Skeletal muscle tissue (tissue), 4 donors: ENCODE results near the gene PROM2. TPM values are rescaled to one million over a fixed set of nuclear protein-coding genes. Genes with fewer than 3 reads are reported as not detected.

ENCODE experiments used
- H3K27ac ChIP-seq: one replicate; pipeline ENCODE4 v1.7.0; 2013; ENCODE audit warnings: mild to moderate bottlenecking, low read depth, low read length, inconsistent platforms
- H3K27me3 ChIP-seq, 3 donors: one replicate each; pipeline ENCODE4 v1.7.0; 2013; ENCODE audit warnings: low read length in 3 of 3; ENCODE audit not compliant: control insufficient read depth in 3 of 3, insufficient read depth in 3 of 3
- H3K36me3 ChIP-seq, 3 donors: one replicate each; pipeline ENCODE4 v1.7.0; 2013; ENCODE audit warnings: low read length in 3 of 3; ENCODE audit not compliant: control insufficient read depth in 3 of 3, insufficient read depth in 3 of 3
- H3K4me1 ChIP-seq, 3 donors: one replicate each; pipeline ENCODE4 v1.7.0; 2013; ENCODE audit warnings: low read length in 3 of 3, mild to moderate bottlenecking in 3 of 3; ENCODE audit not compliant: control insufficient read depth in 3 of 3, insufficient read depth in 3 of 3
- H3K4me3 ChIP-seq, 3 donors: one replicate each; pipeline ENCODE4 v1.7.0; 2013; ENCODE audit warnings: low read length in 3 of 3
- H3K9ac ChIP-seq, 3 donors: one replicate each; pipeline ENCODE4 v1.7.0; 2013; ENCODE audit warnings: low read length in 3 of 3, mild to moderate bottlenecking in 3 of 3, moderate library complexity in 2 of 3, low read depth in 1 of 3
- H3K9me3 ChIP-seq, 3 donors: one replicate each; pipeline ENCODE4 v1.7.0; 2013; ENCODE audit warnings: low read length in 3 of 3; ENCODE audit not compliant: control insufficient read depth in 3 of 3
- total RNA-seq: library from RNA; depleted of rRNA; stranded (reverse); fragments of >200 nt; gene quantifications from one replicate; pipeline ENCODE4 v1.2.3, GENCODE V29; 2014
- donor health status: Osteomylitis.

The PROM2 gene
- total RNA-seq, 1 donor from 2014 or later = under 0.01 TPM

DNA sequence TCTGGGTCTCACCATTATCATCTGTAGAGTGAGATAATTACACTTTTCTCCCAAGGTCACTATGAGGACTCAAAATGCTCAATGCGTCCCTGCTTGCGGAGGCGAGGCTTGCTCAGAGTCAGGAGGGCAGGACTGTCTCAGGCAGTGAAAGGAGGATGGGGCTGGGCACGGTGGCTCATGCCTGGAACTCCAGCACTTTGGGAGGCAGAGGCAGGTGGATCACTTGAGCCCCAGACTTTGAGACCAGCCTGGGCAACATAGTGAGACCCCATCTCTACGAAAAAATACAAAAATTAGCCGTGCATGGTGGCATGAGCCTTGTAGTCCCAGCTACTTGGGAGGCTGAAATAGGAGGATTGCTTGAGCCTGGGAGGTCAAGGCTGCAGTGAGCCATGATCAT lies 21.1 kb downstream of the PROM2 start:
- no peak overlapping the region for H3K9ac ChIP-seq
- H3K36me3 ChIP-seq = no peaks in the 10 kb centered on the region
- no peak overlapping the region for H3K4me3 ChIP-seq
- H3K27ac ChIP-seq = no peak overlapping the region
- H3K27me3 ChIP-seq = peaks cover 26 to 37% (median 26%) of the 10 kb centered on the region in 3 donors
- no peaks in the 10 kb centered on the region for H3K4me1 ChIP-seq
- H3K9me3 ChIP-seq = peaks cover 0 to 4% (median 1%) of the 10 kb centered on the region in 3 donors

DNA sequence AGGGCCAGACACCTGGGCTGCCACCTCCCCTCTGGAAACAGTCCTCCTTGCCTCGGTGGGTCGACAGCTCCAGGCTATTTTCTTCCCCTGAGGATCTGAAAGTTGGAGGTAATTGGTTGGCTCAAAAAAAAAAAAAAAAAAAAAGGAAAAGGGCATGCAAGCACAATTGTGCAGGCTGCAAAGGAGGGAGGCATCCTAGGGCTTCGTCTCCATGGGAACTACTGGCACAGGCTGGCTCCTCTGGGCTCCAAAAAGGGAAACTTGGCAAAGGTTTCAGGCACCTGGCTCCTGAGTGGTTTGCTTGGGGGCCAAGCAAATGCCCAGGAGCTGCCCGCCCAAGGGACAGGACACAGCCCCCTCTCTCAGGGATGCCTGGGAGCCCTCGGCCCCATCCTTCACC lies 21.8 kb downstream of the PROM2 start:
- peaks cover 31 to 43% (median 32%) of the 10 kb centered on the region in 3 donors for H3K27me3 ChIP-seq
- no peaks in the 10 kb centered on the region for H3K36me3 ChIP-seq
- H3K27ac ChIP-seq = no peak overlapping the region
- H3K4me1 ChIP-seq = no peaks in the 10 kb centered on the region
- peaks cover 0 to 4% (median 0%) of the 10 kb centered on the region in 3 donors for H3K9me3 ChIP-seq
- no peak overlapping the region for H3K9ac ChIP-seq
- no peak overlapping the region for H3K4me3 ChIP-seq

DNA sequence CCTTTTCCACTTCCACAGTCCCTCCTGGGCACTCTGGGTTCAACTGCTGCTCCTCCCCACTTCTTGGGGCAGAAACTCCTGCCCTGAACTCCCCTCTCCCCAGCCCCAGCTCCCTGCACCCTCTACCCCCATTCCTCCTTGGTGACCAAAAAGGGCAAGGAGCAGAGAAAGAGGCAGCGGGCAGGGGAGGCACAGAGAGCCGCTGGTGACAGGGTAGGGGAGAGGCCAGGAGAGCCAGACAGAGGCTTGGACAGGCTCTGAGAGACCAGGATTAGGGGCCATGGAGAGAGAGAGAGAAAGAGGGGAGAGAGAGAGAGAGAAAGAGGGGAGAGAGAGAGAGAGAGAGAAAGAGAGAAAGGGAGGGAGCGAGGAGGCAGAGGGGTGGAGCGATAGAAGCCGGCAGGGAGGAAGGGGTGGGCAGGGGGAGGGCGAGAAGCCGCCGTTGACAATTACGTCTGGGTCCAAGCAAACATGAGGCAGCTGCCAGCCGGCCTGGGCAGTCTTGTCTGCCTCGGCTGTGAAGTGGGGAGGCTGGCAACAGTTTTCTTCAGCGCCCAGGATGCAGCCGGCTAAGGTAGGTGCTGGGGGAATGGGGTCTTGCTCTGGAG lies 22.7 kb downstream of the PROM2 start, which contains the start of gene KCNIP3:
TSS of gene KCNIP3 (plus strand) at position 468 of the 608 bp plus-strand sequence. CDS start at position 560, 92 bp downstream.
- Histone ChIP-seq H3K4me1 (no peaks in the 10 kb centered on the region), H3K4me3 (no peak within 1 kb of the TSS), H3K27me3 (peaks cover 39 to 53% (median 41%) of the 10 kb centered on the region in 3 donors), H3K9ac (no peak within 1 kb of the TSS), H3K27ac (no peak within 1 kb of the TSS), H3K9me3 (no peaks in the 10 kb centered on the region), H3K36me3 (no peaks in the 10 kb centered on the region)

DNA sequence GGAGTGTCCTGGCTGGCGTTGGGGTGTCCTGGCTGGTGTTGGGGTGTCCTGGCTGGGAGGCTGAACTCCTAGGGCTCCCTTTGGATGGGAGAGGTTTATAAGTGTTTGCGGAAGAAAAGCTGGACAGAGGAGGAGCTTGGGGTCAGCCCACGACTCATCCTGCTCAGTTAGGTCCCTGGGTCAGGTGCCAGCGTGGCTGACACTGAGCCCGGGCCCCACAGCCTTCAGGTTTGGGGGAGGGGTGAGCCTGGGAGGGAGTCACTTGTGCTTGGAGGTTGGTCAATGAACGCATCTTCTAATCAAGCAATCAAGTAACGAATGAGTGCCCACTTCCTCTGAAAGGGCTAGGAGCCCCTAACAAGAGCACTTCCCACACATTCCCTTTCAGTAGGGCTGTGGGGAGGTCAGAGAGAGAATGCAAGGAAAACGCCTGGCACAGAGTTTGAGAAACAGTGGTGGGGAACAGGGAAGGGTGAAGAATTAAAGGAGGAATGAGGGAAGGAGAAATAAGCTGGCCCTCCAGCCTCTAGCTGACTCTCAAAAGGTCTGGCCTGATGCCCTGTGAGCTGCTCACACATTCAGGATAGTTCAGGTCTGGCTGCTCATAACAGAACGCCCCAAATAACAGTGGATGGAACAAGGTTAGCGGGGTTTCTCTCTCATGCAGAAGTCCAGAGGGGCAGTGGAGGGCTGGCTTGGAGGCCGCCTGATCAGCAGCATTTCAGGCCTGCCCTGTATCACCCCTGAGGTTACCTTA lies 23.6 kb downstream of the PROM2 start:
- Histone ChIP-seq H3K36me3 (no peaks in the 10 kb centered on the region), H3K4me3 (no peak overlapping the region), H3K9ac (no peak overlapping the region), H3K27me3 (peaks cover 47 to 61% (median 49%) of the 10 kb centered on the region in 3 donors), H3K4me1 (no peaks in the 10 kb centered on the region), H3K27ac (no peak overlapping the region), H3K9me3 (no peaks in the 10 kb centered on the region)

DNA sequence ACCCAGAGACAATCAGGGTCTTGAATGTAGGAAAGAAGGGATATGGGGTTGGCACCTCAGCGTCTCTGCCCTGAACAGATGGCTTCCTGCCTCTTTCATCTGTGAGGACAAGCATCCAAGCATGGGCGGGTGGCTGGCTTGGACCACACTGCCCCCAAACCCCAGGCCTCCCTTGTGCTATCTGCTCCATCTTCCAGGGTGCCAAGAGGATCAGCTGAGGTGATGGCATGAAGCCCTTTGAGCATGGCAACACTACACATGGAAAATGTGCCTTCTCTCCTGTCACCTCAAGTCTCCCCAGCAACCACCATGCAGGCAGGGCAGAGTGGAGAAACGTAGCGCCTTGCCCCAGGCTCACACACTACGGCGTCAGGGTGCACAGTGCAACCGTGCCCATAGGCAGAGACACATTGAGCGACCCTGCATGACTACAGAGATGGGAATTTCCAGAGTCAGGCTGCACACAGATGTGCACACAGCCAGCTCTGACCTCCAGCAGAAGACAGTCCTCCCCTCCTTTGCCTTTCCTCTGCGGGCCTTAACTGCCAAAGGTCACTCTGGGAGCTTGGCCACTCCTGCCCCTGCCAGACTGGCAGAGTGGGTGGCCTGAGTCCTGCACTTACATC lies 24.4 kb downstream of the PROM2 start:
- Histone ChIP-seq H3K27me3 (peaks cover 50 to 69% (median 51%) of the 10 kb centered on the region in 3 donors), H3K9ac (no peak overlapping the region), H3K4me1 (no peaks in the 10 kb centered on the region), H3K4me3 (no peak overlapping the region), H3K36me3 (no peaks in the 10 kb centered on the region), H3K27ac (no peak overlapping the region), H3K9me3 (no peaks in the 10 kb centered on the region)

DNA sequence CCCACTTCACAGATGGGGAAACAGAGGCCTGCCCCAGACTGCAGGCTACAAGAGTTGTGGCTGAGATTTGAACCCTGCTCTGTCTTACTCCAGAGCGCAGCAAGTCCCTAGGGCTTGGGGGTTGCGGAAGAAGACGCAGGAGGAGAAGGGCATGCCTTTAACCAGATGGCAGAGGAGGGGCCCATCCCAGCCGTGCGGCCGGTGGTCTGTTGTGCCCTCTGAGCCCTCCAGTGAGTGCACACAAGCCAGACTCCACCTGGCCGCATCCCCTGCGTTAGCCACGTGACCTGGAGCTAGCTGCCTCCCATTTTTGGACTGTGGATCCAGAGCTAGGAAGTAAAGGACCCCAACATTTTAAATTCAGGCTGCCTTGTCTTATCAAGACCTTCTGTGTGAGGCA lies 25.7 kb downstream of the PROM2 start:
- H3K9me3 ChIP-seq = no peaks in the 10 kb centered on the region
- H3K4me1 ChIP-seq = no peaks in the 10 kb centered on the region
- peaks cover 51 to 74% (median 53%) of the 10 kb centered on the region in 3 donors for H3K27me3 ChIP-seq

DNA sequence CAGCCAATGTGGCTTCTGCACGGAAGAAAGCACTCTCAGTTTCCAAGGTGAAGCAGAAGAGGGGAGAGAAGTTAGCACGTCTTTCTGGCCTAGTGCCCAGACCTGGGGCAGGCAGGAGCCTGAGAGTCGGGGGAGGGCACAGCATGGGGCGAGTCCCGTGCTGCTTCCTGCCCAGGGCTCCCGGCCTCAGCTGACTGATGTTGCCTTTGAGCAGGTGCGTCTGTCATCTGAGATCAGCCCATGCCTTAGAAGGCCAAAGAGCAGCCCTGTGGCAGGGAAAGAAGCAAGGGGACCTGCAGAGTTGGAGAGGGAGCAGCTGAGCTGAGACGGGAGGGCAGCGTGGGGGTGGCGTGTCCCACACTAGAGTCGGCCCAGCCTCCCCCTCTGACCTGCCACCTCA lies 26.2 kb downstream of the PROM2 start:
- Histone ChIP-seq H3K9me3 (no peaks in the 10 kb centered on the region), H3K27ac (no peak overlapping the region), H3K9ac (no peak overlapping the region), H3K36me3 (no peaks in the 10 kb centered on the region), H3K4me1 (no peaks in the 10 kb centered on the region), H3K4me3 (no peak overlapping the region), H3K27me3 (peaks cover 49 to 73% (median 51%) of the 10 kb centered on the region in 3 donors)

More for the DNA sequence above, 25.7 kb downstream of the PROM2 start:
- Histone ChIP-seq H3K36me3 (no peaks in the 10 kb centered on the region), H3K4me3 (no peak overlapping the region), H3K27ac (no peak overlapping the region), H3K9ac (no peak overlapping the region)

DNA sequence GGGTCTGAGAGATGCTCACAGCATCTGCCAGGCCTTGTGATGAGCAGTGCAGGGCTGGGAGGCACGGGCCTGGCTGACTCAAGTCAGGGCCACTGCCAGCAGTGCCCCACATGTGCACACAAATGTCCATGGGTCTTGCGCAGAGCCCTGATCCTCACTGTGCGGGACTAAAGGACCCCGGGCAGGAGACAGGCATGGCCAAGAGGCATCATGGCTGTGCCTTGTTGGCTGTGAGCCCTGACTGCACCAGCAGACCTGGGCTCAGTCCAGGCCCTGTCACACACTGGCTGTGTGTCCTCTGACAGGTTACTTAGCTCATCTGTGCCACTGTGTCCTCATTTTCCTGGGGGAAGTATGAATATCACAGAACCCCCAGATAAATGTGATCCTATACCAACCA lies 26.9 kb downstream of the PROM2 start:
- Histone ChIP-seq H3K36me3 (no peaks in the 10 kb centered on the region), H3K27me3 (peaks cover 51 to 80% (median 52%) of the 10 kb centered on the region in 3 donors), H3K4me1 (no peaks in the 10 kb centered on the region), H3K27ac (no peak overlapping the region), H3K4me3 (no peak overlapping the region), H3K9ac (no peak overlapping the region), H3K9me3 (no peaks in the 10 kb centered on the region)

DNA sequence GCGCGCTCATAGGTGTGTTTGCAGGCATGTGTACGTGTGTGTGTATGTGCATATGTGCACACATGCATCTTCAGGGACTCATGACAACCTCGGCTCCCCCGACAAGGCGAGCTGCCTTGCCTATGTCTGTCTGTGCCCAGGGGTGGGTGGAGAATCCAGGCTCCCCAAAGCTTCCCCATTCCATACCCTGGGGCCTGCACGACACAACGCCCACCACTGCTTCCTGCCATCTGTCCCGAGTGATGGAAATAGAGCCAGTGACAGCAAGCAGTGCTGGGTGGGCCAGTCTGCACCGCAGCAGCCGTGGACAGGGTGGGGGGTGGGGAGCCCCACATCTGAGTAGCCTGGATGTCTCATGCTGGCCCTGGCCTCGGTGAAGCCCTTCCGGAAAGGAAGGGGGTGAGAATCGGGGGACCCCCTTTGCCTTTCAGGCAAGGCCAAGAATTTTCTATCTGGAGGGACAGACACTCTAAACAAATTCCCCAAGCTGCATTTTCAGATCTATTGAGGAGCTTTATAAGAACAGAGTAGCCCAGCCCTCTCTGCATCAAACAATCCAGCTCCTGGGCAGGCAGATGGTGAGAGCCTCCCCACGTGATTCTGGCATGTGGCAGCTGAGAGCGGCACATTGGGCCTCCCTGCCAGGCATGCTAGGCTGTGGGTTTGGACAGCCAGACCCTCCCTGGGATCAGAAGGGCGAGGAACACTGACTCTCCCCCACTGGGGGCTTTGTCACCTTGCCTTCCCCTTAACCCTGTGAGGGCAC lies 27.8 kb downstream of the PROM2 start:
- Histone ChIP-seq H3K9ac (no peak overlapping the region), H3K36me3 (no peaks in the 10 kb centered on the region), H3K9me3 (no peaks in the 10 kb centered on the region), H3K4me1 (no peaks in the 10 kb centered on the region), H3K27me3 (peaks cover 48 to 80% (median 51%) of the 10 kb centered on the region in 3 donors), H3K4me3 (no peak overlapping the region), H3K27ac (no peak overlapping the region)
